LNCaP clone FGC (cell line): ENCODE measurements around the gene MCRIP1.

Experiments
- DNase-seq: peaks from one replicate; pipeline ENCODE4 v3.0.0-alpha.2; 2011; ENCODE audit warnings: low read depth
- H3K4me3 ChIP-seq: 2 replicates; pipeline ENCODE4 v1.5.1; 2011; ENCODE audit warnings: mild to moderate bottlenecking, low read depth, low read length, control low read depth
- TF ChIP-seq, protein P1 (sequence below): IDR thresholded peaks from 2 replicates; pipeline ENCODE4 v1.5.1; 2012; ENCODE audit warnings: mild to moderate bottlenecking; ENCODE audit not compliant: control insufficient read depth, insufficient read depth; ENCODE audit errors: extremely low read depth

Gene MCRIP1

DNA sequence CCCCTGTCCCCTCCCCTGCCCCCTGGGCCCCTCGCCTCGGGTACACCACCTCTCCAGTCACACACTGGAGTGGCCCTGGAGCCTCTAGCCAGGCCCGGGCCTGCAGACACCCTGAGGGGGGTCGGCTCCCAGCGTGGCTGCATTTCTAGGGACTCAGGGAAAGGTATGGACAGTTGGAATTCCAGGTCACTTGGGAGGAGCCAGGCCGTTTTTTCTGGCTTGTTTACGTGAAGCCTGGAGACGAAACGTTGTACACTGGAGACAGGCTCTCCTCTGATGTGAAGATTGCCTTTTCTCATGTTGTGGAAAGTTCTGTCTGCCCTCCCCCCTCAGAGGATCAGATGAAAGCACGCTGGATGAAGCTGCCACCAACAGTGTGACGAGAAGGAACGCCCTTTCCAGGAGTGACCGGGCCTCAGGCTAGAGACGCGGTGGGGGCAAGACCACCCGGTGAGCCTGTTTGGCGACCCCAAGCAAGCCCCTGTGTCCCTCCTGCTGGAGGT is 5.7 kb upstream of the MCRIP1 start:
- H3K4me3 ChIP-seq: no peak overlapping the region
- no peak for DNase-seq
- TF ChIP-seq, protein P1, sequence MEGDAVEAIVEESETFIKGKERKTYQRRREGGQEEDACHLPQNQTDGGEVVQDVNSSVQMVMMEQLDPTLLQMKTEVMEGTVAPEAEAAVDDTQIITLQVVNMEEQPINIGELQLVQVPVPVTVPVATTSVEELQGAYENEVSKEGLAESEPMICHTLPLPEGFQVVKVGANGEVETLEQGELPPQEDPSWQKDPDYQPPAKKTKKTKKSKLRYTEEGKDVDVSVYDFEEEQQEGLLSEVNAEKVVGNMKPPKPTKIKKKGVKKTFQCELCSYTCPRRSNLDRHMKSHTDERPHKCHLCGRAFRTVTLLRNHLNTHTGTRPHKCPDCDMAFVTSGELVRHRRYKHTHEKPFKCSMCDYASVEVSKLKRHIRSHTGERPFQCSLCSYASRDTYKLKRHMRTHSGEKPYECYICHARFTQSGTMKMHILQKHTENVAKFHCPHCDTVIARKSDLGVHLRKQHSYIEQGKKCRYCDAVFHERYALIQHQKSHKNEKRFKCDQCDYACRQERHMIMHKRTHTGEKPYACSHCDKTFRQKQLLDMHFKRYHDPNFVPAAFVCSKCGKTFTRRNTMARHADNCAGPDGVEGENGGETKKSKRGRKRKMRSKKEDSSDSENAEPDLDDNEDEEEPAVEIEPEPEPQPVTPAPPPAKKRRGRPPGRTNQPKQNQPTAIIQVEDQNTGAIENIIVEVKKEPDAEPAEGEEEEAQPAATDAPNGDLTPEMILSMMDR: no peak

DNA sequence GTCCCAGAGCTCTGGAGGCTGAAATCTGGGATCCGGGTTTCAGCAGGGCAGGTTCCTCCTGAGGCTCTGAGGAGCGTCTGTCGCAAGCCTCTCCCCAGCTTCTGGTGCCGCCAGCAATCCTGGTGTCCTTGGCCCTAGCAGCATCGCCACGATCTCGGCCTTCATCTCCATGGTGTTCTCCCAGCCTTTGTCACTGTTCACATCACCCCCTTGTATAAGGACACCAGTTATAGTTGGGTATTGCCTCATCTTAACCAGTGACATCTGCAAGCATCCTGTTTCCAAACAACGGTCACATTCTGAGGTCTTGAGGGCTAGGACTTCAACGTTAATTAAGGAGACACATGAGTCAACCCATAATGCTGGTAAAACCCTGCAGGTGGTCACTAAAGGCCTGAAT is 4.5 kb upstream of the MCRIP1 start:
- TF ChIP-seq, protein P1: no peak
- no peak for DNase-seq
- H3K4me3 ChIP-seq: no peak overlapping the region

DNA sequence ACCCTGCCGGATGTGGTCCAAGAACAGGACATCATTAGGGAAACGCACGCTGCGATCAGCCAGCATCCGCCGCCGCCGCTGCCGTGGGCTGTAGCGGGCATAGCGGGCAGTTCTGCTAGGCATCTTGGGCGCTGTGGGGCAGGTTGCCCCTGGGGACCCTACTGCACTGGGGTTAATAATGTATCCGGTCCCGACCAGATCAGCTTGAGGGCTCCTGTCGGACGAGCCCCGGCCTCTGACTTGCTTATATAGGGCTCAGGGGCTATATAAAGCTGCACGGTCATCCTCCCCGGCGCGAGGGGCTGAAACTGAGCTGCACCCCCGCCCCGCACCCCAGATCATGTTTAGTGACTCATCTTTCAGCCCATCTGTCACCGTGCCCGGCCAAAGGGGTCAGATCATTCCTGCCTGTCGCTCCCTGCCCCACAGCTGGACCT is 1.8 kb upstream of the MCRIP1 start, which contains the start of gene PPP1R27:
Gene PPP1R27, minus strand, starts transcription at position 220 of the 437 bp plus-strand sequence. Its CDS starts 97 bp downstream, at position 123.
- no peak for DNase-seq
- TF ChIP-seq, protein P1: no peak
- peak within 1 kb of the TSS; percentile 83 for H3K4me3 ChIP-seq

DNA sequence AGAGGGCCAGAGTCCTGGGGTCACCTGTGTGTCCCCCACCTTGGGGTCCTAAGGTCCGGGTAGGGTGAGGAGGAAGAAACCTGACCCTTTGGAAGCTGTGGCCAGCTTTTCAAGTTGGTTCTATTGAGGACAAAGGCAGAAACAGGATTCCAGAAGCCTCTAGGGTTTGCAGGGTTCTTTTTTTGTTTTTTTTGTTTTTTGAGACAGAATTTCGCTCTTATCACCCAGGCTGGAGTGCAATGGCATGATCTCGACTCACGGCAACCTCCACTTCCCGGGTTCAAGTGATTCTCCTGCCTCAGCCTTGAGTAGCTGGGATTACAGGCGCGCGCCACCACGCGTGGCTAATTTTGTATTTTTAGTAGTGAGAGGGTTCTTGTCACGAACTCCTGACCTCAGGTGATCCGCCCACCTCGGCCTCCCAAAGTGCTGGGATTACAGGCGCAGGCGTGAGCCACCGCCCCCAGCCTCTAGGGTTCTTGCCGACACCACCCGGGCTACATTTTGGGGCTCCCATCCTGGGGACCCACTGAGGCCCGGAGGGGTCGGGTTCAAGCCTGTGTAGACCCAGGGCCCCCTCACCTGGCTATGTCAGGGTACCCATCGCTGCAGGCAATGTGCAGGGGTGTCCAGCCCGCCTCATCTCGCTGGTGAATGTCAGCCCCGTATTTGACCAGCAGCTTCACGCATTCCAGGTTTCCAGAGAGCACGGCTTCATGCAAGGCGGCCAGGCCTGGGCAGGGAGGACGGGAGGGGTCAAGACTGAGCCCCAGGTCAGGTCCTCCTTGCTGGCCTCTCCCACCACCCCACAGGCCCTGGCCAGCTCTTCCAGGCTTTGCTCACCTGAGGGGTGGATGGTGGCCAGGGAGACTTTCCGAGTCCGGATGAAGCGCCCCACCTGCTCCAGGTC is 1.1 kb upstream of the MCRIP1 start:
- peak overlapping the region; percentile 83 for H3K4me3 ChIP-seq
- TF ChIP-seq, protein P1: no peak
- no peak for DNase-seq

DNA sequence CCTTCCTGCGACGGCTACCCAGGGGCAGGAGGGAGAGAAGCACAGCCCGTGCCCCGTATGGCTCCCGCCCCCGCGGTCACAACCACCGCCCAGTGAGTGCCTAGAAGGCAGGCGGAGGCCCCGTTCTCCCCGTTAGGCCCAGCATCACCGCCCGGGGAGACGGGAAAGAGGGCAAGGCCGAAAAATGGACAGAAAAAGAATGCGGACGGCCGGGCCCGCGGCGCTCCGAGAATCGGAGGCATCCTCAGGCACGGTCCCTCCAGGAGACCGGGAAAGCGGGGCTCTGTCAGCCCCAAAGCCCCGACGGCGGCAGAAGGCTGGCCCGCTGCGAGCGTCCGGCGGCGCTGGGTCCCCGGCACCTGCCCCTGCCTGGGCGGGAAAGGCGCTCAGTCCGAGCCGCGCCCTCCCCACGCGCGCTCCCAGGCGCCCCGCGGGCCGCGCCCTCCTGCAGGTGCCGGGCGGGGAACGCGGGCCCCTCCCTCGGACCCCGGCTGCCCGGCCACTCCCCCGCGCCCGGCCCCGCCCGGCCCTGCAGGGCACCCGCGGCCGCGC is 407 bp downstream of the MCRIP1 start:
- no peak for DNase-seq
- TF ChIP-seq, protein P1: no peak
- H3K4me3 ChIP-seq: peak overlapping the region; percentile 70

DNA sequence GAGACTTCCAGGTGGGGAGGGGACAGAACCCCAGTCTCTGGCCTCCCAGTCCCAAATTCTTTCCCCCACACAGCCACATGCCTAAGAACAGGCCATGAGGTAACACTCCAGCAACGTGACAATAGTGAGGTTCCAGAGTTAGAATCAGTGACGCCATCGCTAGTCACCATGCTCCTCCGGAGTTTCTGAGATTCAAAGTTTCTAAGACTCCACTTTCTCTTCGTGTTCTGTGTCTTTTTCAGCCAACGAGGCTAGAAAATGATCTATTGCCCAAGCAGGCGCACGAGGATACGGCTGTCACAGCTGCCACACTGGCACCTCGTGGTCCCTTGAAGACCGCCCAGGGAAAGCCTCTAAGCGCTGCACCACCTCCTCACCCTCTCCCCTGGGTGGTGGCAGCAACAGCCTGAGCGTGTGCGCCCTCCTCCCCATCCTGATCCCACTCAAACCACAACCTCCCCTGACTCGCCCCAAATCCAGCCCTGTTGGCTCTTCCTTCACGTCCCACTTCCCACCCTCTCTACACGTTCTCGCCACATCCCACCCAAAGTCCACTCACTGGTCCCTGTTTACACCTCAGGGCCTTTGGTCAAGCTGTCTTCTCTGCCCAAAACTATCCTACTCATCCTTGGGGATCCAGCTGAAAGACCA is 1.0 kb downstream of the MCRIP1 start:
- DNase-seq: no peak
- H3K4me3 ChIP-seq: peak overlapping the region; percentile 70
- TF ChIP-seq, protein P1: no peak
